ENCODE data around the gene DNAAF2. TPM values are rescaled to one million over a fixed set of nuclear protein-coding genes. Genes with fewer than 3 reads are reported as not detected.

Gene DNAAF2
- total and polyA plus RNA-seq, 2 of the 13 experiments (the other 11 are each of a cell fraction or from before 2014, with no cell fraction given): 6.1 to 13.6 TPM

DNA sequence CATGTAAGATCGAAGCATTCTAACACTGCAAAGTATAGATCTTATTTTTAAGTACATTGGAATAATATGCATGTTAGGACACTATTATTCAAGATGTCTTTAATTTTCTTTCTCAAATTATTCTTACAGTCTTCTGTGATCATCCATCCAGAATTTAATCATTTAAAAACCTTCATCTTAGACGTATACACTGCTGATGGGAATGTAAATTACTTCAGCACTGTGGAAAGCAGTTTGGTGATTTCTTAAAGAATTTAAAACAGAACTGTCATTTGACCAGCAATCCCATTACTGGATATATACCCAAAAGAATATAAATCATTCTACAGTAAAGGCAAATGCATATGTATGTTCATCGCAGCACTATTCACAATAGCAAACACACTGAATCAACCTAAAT is 45.7 kb downstream of the DNAAF2 start:
- H4K20me1 ChIP-seq (ENCODE audit: insufficient read depth, low read length): peaks cover 16% of the 10 kb centered on the region; the same call in 1 of the 2 replicates
- in situ Hi-C loops (cut with HindIII; ENCODE audit: extremely low pct_ligation_motif_present, low pct_unique_long_range_greater_than_20kb): no loop called here
- peaks cover 39% of the 10 kb centered on the region for H3K4me1 ChIP-seq (ENCODE audit: insufficient read depth, low read length)
- no peaks in the 10 kb centered on the region for H3K9me3 ChIP-seq (ENCODE audit: low read length)
- intact Hi-C loops (cut with micrococcal nuclease; ENCODE audit: unreplicated experiment): no loop called here
- H3K9ac ChIP-seq (ENCODE audit: insufficient read depth, low read depth, low read length): no peak overlapping the region
- H3K27ac ChIP-seq (ENCODE audit: extremely low read length, insufficient read depth, low read length): no peak overlapping the region
- no TSS peak for BruUV-seq (replicated peaks)
- H2AFZ ChIP-seq (ENCODE audit: low read length): no peak overlapping the region
- WGBS (ENCODE audit: low lambda C conversion rate): 82% methylated on average over 3 of the region's 3 CpGs
- CTCF ChIA-PET (ENCODE audit: low intra/inter-chr PET ratio, low total read pairs): no interaction called here
- H3K4me2 ChIP-seq (ENCODE audit: low read depth, low read length): no peak overlapping the region
- POLR2A ChIA-PET: interaction anchor here (0.7 kb wide), 1 partner anchor 9 kb away, joined by 3 read pairs; the partner anchor contains the start of gene LRR1
- peaks cover under 1 to 3% of the 10 kb centered on the region in 2 experiments; a peak in 2 of 5 replicates for H3K36me3 ChIP-seq (replicated peaks in 1 of 2; ENCODE audit: control insufficient read depth in 1 of 2, insufficient read depth in 2 of 2, low read length in 2 of 2)
- DNase-seq (ENCODE audit: low spot score) (no peak), ATAC-seq (no peak), FAIRE-seq (no peak)
- peaks cover 17% of the 10 kb centered on the region for H3K79me2 ChIP-seq (ENCODE audit: insufficient read depth, low read length)
- no peak overlapping the region for H3K4me3 ChIP-seq (replicated peaks in 1 of 3; ENCODE audit: insufficient read depth in 1 of 3, low read depth in 2 of 3, low read length in 3 of 3)
- H3K27me3 ChIP-seq (ENCODE audit: control insufficient read depth in 1 of 2, insufficient read depth in 2 of 2, low read length in 2 of 2): no peaks in the 10 kb centered on the region; a peak in 1 of 5 replicates
- TF ChIP-seq DPF2 (CRISPR knock-in tag; IDR thresholded peaks at IDR 0.05; ENCODE audit: borderline replicate concordance, low read depth) (no peak), SPEN (CRISPR knock-in tag; IDR thresholded peaks at IDR 0.05; ENCODE audit: low read depth) (no peak), ZBTB42 (CRISPR knock-in tag; IDR thresholded peaks at IDR 0.05) (no peak), ZNF180 (CRISPR knock-in tag; IDR thresholded peaks at IDR 0.05; ENCODE audit: borderline replicate concordance, low read depth) (no peak), ZFY (CRISPR knock-in tag; IDR thresholded peaks at IDR 0.05) (no peak), ADNP (CRISPR knock-in tag; IDR thresholded peaks at IDR 0.05) (no peak), ZNF883 (CRISPR knock-in tag; IDR thresholded peaks at IDR 0.05; ENCODE audit: not compliant biosample characterization) (no peak), ZNF777 (CRISPR knock-in tag; IDR thresholded peaks at IDR 0.05) (no peak), ZNF879 (CRISPR knock-in tag; IDR thresholded peaks at IDR 0.05) (no peak), ZNF329 (CRISPR knock-in tag; IDR thresholded peaks at IDR 0.05; ENCODE audit: low read depth) (no peak), ARNTL (CRISPR knock-in tag; IDR thresholded peaks at IDR 0.05) (no peak), ZNF17 (CRISPR knock-in tag; IDR thresholded peaks at IDR 0.05) (no peak), AGO2 (optimal IDR thresholded peaks at IDR 0.05; ENCODE audit: low read depth, low read length) (no peak)
- TF ChIP-seq, protein P1, sequence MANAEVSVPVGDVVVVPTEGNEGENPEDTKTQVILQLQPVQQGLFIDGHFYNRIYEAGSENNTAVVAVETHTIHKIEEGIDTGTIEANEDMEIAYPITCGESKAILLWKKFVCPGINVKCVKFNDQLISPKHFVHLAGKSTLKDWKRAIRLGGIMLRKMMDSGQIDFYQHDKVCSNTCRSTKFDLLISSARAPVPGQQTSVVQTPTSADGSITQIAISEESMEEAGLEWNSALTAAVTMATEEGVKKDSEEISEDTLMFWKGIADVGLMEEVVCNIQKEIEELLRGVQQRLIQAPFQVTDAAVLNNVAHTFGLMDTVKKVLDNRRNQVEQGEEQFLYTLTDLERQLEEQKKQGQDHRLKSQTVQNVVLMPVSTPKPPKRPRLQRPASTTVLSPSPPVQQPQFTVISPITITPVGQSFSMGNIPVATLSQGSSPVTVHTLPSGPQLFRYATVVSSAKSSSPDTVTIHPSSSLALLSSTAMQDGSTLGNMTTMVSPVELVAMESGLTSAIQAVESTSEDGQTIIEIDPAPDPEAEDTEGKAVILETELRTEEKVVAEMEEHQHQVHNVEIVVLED (CRISPR knock-in tag; IDR thresholded peaks at IDR 0.05; ENCODE audit: borderline replicate concordance): no peak
- TF ChIP-seq, protein P2, sequence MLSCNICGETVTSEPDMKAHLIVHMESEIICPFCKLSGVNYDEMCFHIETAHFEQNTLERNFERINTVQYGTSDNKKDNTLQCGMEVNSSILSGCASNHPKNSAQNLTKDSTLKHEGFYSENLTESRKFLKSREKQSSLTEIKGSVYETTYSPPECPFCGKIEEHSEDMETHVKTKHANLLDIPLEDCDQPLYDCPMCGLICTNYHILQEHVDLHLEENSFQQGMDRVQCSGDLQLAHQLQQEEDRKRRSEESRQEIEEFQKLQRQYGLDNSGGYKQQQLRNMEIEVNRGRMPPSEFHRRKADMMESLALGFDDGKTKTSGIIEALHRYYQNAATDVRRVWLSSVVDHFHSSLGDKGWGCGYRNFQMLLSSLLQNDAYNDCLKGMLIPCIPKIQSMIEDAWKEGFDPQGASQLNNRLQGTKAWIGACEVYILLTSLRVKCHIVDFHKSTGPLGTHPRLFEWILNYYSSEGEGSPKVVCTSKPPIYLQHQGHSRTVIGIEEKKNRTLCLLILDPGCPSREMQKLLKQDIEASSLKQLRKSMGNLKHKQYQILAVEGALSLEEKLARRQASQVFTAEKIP (CRISPR knock-in tag; IDR thresholded peaks at IDR 0.05; ENCODE audit: borderline replicate concordance): no peak
- TF ChIP-seq, protein P3, sequence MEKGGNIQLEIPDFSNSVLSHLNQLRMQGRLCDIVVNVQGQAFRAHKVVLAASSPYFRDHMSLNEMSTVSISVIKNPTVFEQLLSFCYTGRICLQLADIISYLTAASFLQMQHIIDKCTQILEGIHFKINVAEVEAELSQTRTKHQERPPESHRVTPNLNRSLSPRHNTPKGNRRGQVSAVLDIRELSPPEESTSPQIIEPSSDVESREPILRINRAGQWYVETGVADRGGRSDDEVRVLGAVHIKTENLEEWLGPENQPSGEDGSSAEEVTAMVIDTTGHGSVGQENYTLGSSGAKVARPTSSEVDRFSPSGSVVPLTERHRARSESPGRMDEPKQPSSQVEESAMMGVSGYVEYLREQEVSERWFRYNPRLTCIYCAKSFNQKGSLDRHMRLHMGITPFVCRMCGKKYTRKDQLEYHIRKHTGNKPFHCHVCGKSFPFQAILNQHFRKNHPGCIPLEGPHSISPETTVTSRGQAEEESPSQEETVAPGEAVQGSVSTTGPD (CRISPR knock-in tag; IDR thresholded peaks at IDR 0.05): no peak
